NCI-H2029 treated with DMSO at 0.1 percent for 48 hours (cell line): Measurements from ENCODE around the gene PTPMT1.

Experiments used
- DNase-seq: peaks from one replicate; lab custom pipeline; 2025; lab: John Stamatoyannopoulos, UW

Gene PTPMT1

DNA sequence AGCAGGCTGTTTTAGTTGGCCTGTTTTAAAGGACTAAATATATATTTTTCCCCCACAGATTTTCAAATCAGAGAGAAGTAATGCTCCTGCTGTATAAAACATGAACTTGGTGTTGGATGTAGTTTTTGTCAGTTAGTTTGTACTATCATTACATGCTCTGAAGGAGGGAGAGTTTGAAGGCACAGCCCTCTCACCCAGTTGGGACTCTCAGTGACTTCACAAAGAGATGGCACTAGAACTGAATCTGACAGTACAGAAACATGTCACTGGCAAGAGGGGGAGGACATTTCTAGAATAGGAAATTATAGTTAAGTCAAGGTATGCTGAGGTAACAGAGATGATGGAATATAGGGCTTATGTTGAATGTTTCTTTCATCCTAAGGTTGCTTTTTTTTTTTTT lies 49.9 kb downstream of the PTPMT1 start:
- no peak for DNase-seq

DNA sequence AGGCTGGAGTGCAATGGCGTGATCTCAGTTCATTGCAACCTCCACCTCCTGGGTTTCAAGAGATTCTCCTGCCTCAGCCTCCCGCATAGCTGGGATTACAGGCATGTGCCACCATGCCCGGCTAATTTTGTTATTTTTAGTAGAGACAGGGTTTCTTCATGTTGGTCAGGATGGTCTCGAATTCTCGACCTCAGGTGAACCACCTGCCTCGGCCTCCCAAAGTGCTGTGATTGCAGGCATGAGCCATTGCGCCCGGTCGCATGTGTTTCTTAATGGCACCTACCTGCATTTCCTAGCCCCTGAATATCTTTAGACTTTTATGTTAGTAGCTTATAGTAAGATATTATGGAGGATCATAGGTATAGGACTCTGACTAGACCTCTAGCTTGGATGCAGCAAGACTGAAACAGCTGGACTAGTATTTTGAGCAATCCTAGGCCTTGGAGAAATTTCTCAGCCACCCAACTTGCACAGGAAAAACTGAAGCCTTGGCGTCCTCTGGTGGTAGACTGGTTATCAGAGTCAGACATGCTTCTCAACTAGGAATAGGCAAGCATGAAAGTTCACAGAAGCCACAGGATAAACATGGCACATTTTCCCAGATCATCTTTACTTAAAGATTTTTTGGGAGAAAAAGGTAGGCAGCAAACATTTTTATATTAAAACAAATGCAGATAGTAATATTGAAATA lies 51.5 kb downstream of the PTPMT1 start:
- DNase-seq, result no peak

DNA sequence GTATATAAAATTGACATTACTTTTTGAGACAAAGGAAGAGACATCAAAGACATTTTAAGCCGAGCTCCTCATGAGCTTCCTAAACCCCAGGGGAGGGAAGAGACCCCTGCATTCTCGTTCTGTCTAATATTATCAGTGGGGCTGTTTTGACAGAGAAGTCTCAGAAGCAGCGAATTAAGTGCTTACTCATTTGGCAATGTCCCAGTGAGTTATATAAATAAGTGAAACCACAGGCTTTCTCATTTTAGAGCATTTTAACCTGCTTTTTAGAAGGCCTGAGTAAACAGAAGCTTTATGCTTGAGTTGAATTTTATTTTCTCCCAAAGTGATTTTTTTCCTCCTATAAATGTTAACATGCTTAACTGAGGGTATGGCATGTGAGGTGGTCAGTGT lies 52.0 kb downstream of the PTPMT1 start:
- DNase-seq, result no peak

DNA sequence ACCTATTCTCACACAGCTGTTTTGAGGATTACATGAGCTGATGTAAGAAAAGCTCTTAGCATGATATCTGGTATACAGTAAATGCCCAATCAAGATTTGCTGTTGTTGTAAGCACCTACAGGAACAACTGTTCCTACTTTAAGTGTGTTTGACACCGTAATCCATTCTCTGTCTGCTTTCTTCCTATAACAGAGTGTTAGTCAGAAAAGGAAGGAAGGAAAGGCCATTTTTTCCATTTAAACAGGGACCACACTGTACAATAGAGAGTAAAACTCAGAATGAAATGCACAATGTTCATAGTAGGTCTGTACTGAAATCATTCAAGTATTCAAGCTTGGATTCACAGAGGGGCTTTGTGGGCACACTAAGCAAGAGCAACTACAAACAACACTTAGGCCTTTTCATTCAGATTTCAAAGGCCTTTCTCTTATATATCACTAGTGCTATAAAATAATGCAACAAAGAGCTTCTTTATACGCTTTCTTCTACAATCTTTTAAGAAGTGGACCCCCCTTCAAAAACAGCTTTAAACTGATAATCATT lies 55.5 kb downstream of the PTPMT1 start:
- no peak for DNase-seq
